Right lobe of liver (tissue), 4 donors: Measurements from ENCODE around the gene PAX2.

Source experiments
- CTCF ChIP-seq, 4 donors: fragments of 200-600 bp in 3 of 4; fragments of 450-650 bp in 1 of 4; IDR thresholded peaks; one replicate each; pipeline versions ENCODE4 v1.5.1 to v1.8.0; 2016 to 2022; ENCODE audit warnings: antibody characterized with exemption in 4 of 4, mild to moderate bottlenecking in 2 of 4
- POLR2A ChIP-seq: fragments of 450-650 bp; IDR thresholded peaks from one replicate; pipeline ENCODE4 v1.6.1; 2017; ENCODE audit warnings: antibody characterized with exemption, mild to moderate bottlenecking
- donor health status: DM: no; HTN: no; CAD: no.
- donor health status: DM: no; HTN: no; CAD: no.
- donor health status: DM: no; HTN: yes; CAD: no.

GRCh38 chr10:100808876-100809275 lies 63.5 kb downstream of the PAX2 start:
- no peak for TF ChIP-seq CTCF (IDR thresholded peaks at IDR 0.05)
- TF ChIP-seq POLR2A: no peak
